Cardiac muscle cell (in vitro differentiated cells and primary cell): ENCODE measurements around the gene ORM2. TPM values are rescaled to one million over a fixed set of nuclear protein-coding genes. Genes with fewer than 3 reads are reported as not detected.

Source experiments
- DNase-seq, 2 donors: peaks; one replicate each; pipeline versions ENCODE4 v3.0.0 to v3.0.0-alpha.2; 2010 to 2017; ENCODE audit warnings: low read depth in 1 of 2, low spot score in 1 of 2
- H3K27ac ChIP-seq: fragments of 200-600 bp; sonication (generic); 2 replicates; pipeline ENCODE4 v1.5.1; 2016
- H3K27me3 ChIP-seq: fragments of 200-600 bp; sonication (generic); 2 replicates; pipeline ENCODE4 v1.6.0; 2016; ENCODE audit warnings: control low read depth
- H3K36me3 ChIP-seq: fragments of 200-600 bp; sonication (generic); 2 replicates; pipeline ENCODE4 v1.5.1; 2016; ENCODE audit warnings: control low read depth
- H3K4me1 ChIP-seq: fragments of 200-600 bp; sonication (generic); 2 replicates; pipeline ENCODE4 v1.8.1; 2017; ENCODE audit warnings: low read depth, mild to moderate bottlenecking, mixed run types
- H3K4me3 ChIP-seq: fragments of 200-600 bp; sonication (generic); 2 replicates; pipeline ENCODE4 v1.5.1; 2016; ENCODE audit warnings: mild to moderate bottlenecking
- H3K9me3 ChIP-seq: fragments of 200-600 bp; sonication (generic); 2 replicates; pipeline ENCODE4 v1.5.1; 2017; ENCODE audit warnings: low read depth, mild to moderate bottlenecking, control low read depth
- CTCF ChIP-seq: IDR thresholded peaks from 2 replicates; pipeline ENCODE4 v1.5.1; 2012; ENCODE audit warnings: low read depth, mild to moderate bottlenecking, low read length
- polyA plus RNA-seq: library from polyadenylated mRNA; unstranded; fragments of >200 nt; fragmentation: Nextera tagmentation; extraction: Ambion mirVana; gene quantifications from 2 replicates; pipeline ENCODE4 v1.2.1, GENCODE V29; 2016
- total RNA-seq: library from RNA; depleted of rRNA; stranded (reverse); fragments of >200 nt; gene quantifications from 2 replicates; pipeline ENCODE4 v1.2.3, GENCODE V29; 2016

ORM2 gene
- total and polyA plus RNA-seq, 2 experiments from 2014 or later: not detected

GRCh38 chr9:114371973-114372917 is 42.6 kb downstream of the ORM2 start:
- TF ChIP-seq CTCF: no peak
- peak in 1 of 2 donors; percentile 72 for DNase-seq
- Histone ChIP-seq H3K4me3 (no peak overlapping the region), H3K36me3 (peaks cover 5% of the 10 kb centered on the region), H3K27me3 (no peaks in the 10 kb centered on the region), H3K4me1 (no peaks in the 10 kb centered on the region), H3K27ac (no peak overlapping the region), H3K9me3 (no peaks in the 10 kb centered on the region)

- peak in 1 of 2 donors; percentile 23 for DNase-seq
- H3K4me3 ChIP-seq: no peak overlapping the region
These were observed 43.3 kb downstream of the ORM2 start for GRCh38 chr9:114372921-114373448.

GRCh38 chr9:114373960-114374730 is 44.5 kb downstream of the ORM2 start:
- Histone ChIP-seq H3K4me3 (no peak overlapping the region), H3K27me3 (no peaks in the 10 kb centered on the region), H3K4me1 (no peaks in the 10 kb centered on the region), H3K9me3 (no peaks in the 10 kb centered on the region), H3K27ac (no peak overlapping the region), H3K36me3 (peaks cover 5% of the 10 kb centered on the region)
- no peak for DNase-seq
- TF ChIP-seq CTCF: no peak

More at GRCh38 chr9:114372921-114373448, 43.3 kb downstream of the ORM2 start:
- TF ChIP-seq CTCF: no peak
- no peak overlapping the region for H3K27ac ChIP-seq
- H3K4me1 ChIP-seq: no peaks in the 10 kb centered on the region
- peaks cover 9% of the 10 kb centered on the region for H3K36me3 ChIP-seq
- H3K27me3 ChIP-seq: no peaks in the 10 kb centered on the region
- no peaks in the 10 kb centered on the region for H3K9me3 ChIP-seq

- DNase-seq: no peak
- no peaks in the 10 kb centered on the region for H3K9me3 ChIP-seq
- H3K4me1 ChIP-seq: no peaks in the 10 kb centered on the region
- H3K36me3 ChIP-seq: peaks cover 8% of the 10 kb centered on the region
- no peak for TF ChIP-seq CTCF
- no peak overlapping the region for H3K27ac ChIP-seq
- H3K27me3 ChIP-seq: no peaks in the 10 kb centered on the region
- no peak overlapping the region for H3K4me3 ChIP-seq
These were observed 45.3 kb downstream of the ORM2 start for GRCh38 chr9:114374936-114375335.

GRCh38 chr9:114375386-114376175 is 45.9 kb downstream of the ORM2 start:
- Histone ChIP-seq H3K9me3 (no peaks in the 10 kb centered on the region), H3K4me1 (no peaks in the 10 kb centered on the region), H3K27me3 (no peaks in the 10 kb centered on the region), H3K4me3 (no peak overlapping the region), H3K27ac (no peak overlapping the region), H3K36me3 (peaks cover 13% of the 10 kb centered on the region)
- DNase-seq: no peak
- no peak for TF ChIP-seq CTCF
